Lower lobe of right lung (tissue), 2 donors: ENCODE results near the gene CUL2. TPM values are rescaled to one million over a fixed set of nuclear protein-coding genes. Genes with fewer than 3 reads are reported as not detected.
A peak's percentile ranks its signal among the peaks of the same experiment; 100 is the strongest.

ENCODE experiments used
- ATAC-seq, 2 donors: fragments of 200-7000 bp; cut with Tn5 transposase; one replicate each; pipeline ENCODE4 v1.9.1; 2020 to 2022; ENCODE audit warnings: mild to moderate bottlenecking in 2 of 2, moderate library complexity in 2 of 2
- DNase-seq: peaks from one replicate; pipeline ENCODE4 v3.0.0-alpha.2; 2020
- H3K27ac ChIP-seq: fragments of 200-600 bp; one replicate; pipeline ENCODE4 v1.8.0; 2022
- H3K27me3 ChIP-seq: fragments of 200-600 bp; one replicate; pipeline ENCODE4 v1.8.0; 2022; ENCODE audit warnings: low read depth
- H3K36me3 ChIP-seq: fragments of 200-600 bp; one replicate; pipeline ENCODE4 v1.8.0; 2022; ENCODE audit warnings: mild to moderate bottlenecking
- H3K4me1 ChIP-seq: fragments of 200-600 bp; one replicate; pipeline ENCODE4 v1.8.0; 2022
- H3K4me3 ChIP-seq: fragments of 200-600 bp; one replicate; pipeline ENCODE4 v1.8.0; 2022; ENCODE audit warnings: mild to moderate bottlenecking
- H3K9me3 ChIP-seq: fragments of 200-600 bp; one replicate; pipeline ENCODE4 v1.8.0; 2022
- CTCF ChIP-seq: fragments of 200-600 bp; IDR thresholded peaks from one replicate; pipeline ENCODE4 v1.8.0; 2022; ENCODE audit warnings: antibody characterized with exemption, mild to moderate bottlenecking
- intact Hi-C: fragments of 100-400 bp; cut with DNase I; formaldehyde crosslinking; loops from one replicate; pipeline ENCODE4 v1.11.0; 2022
- total RNA-seq: library from RNA; stranded (reverse); fragmentation: NEBNext Ultra II Directional; extraction: Animal tissue kit (Norgen Biotek cat#: 25700); gene quantifications from one replicate; pipeline ENCODE4 v1.2.1, GENCODE V29; 2021
- donor health status: DM: no; HTN: yes; CAD: no; lungs with severe emphysema.

The CUL2 gene
- total RNA-seq, 1 donor from 2014 or later = 36.4 TPM

- no peak for ATAC-seq
- intact Hi-C loops = no loop called here
Measured at GRCh38 chr10:35040760-35041501, 49.2 kb downstream of the CUL2 start.

DNA sequence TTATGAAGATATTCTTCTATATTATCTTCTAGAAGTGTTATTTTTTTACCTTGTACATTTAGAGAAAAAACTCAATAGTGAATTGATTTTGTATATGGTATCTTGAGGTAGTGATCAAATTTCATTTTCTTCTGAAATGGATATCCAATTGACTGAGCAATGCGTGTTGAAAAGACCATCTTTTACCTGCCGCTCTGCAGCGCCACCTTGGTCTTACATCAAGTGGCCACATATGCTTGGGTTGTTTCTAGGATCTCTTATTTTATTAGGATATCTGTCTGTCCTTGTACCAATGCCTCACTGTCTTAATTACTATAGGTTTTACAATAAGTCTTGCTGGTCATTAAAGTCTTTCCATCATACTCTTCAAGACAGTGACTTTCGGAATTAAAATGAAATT is 53.0 kb downstream of the CUL2 start:
- Histone ChIP-seq H3K9me3 (no peaks in the 10 kb centered on the region), H3K27me3 (no peaks in the 10 kb centered on the region), H3K4me3 (no peak overlapping the region), H3K27ac (no peak overlapping the region), H3K36me3 (peaks cover 93% of the 10 kb centered on the region), H3K4me1 (no peaks in the 10 kb centered on the region)
- intact Hi-C loops = no loop called here
- ATAC-seq (no peak), DNase-seq (no peak)
- no peak for TF ChIP-seq CTCF

More at GRCh38 chr10:35040760-35041501, 49.2 kb downstream of the CUL2 start:
- peaks cover 76% of the 10 kb centered on the region for H3K36me3 ChIP-seq
- no peak overlapping the region for H3K4me3 ChIP-seq
- no peak for DNase-seq
- H3K9me3 ChIP-seq = no peaks in the 10 kb centered on the region
- no peak overlapping the region for H3K27ac ChIP-seq
- H3K4me1 ChIP-seq = no peaks in the 10 kb centered on the region
- H3K27me3 ChIP-seq = no peaks in the 10 kb centered on the region
- no peak for TF ChIP-seq CTCF

DNA sequence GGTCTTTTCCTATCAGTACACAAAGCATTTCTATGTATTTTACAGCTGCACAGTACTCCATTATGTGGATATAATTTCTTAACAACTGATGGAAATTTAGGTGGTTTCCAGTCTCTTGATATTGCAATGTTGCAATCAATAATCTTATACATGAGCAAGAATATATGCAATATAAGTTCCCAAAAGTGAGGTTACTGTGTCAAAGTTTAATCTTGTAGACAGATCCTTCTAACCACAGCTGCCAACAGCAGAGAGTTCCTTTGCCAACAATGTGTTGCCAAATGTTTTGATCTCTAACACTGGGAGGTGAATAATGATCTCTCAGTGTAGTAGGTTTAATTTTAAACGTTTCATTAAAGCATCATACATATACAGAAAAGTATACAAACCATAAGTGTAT is 54.5 kb downstream of the CUL2 start:
- DNase-seq (no peak), ATAC-seq (no peak)
- TF ChIP-seq CTCF = no peak
- Histone ChIP-seq H3K4me1 (no peaks in the 10 kb centered on the region), H3K9me3 (no peaks in the 10 kb centered on the region), H3K4me3 (no peak overlapping the region), H3K27ac (no peak overlapping the region), H3K36me3 (peaks cover 98% of the 10 kb centered on the region), H3K27me3 (no peaks in the 10 kb centered on the region)
- intact Hi-C loops = no loop called here

DNA sequence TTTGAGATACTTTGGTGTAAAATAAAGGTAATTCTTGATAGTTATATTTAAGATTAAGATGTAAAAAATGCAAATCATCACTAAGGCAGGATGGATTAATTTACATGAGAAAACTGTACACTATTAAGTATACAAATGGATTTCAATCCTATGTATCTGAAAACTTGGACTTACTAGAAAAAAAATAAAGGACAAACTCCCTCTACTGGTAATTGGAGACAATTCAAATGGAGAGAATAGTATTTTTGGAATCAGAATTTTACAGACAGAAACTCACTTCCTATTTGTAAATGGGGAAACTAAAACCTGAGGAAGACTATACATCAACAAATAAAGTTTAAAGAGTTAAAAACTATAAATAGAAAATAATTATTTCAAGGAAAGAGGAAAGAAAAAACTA is 62.6 kb downstream of the CUL2 start:
- TF ChIP-seq CTCF = peak; percentile 33
- no peak overlapping the region for H3K4me3 ChIP-seq
- peaks cover 98% of the 10 kb centered on the region for H3K36me3 ChIP-seq
- H3K4me1 ChIP-seq = no peaks in the 10 kb centered on the region
- intact Hi-C loops = no loop called here
- H3K27ac ChIP-seq = no peak overlapping the region
- no peaks in the 10 kb centered on the region for H3K27me3 ChIP-seq
- DNase-seq (no peak), ATAC-seq (no peak)
- no peaks in the 10 kb centered on the region for H3K9me3 ChIP-seq

- Histone ChIP-seq H3K36me3 (peaks cover 88% of the 10 kb centered on the region), H3K27me3 (no peaks in the 10 kb centered on the region), H3K9me3 (no peaks in the 10 kb centered on the region), H3K4me1 (no peaks in the 10 kb centered on the region), H3K27ac (no peak overlapping the region), H3K4me3 (no peak overlapping the region)
- TF ChIP-seq CTCF = no peak
- intact Hi-C loops = no loop called here
- ATAC-seq (no peak), DNase-seq (no peak)
Measured at GRCh38 chr10:35025916-35026315, 64.2 kb downstream of the CUL2 start.
